AG04450 (cell line): ENCODE measurements around the gene EPS15. TPM values are rescaled to one million over a fixed set of nuclear protein-coding genes. Genes with fewer than 3 reads are reported as not detected.

ENCODE experiments used
- CTCF ChIA-PET: fragments of 300-600, 350-600 bp; formaldehyde crosslinking; extraction: SDS; loops from one replicate; lab custom pipeline; 2022; ENCODE audit warnings: antibody characterized with exemption, inconsistent platforms; lab: Charles Lee
- POLR2A ChIA-PET: fragments of 350-600 bp; formaldehyde crosslinking; extraction: SDS; loops from one replicate; lab custom pipeline; 2021; ENCODE audit warnings: antibody characterized with exemption, inconsistent platforms; lab: Yijun Ruan, JAX
- DNase-seq: peaks from one replicate; pipeline ENCODE4 v3.0.0-alpha.2; 2011; ENCODE audit warnings: low read depth, low spot score
- H3K27ac ChIP-seq: one replicate; pipeline ENCODE4 v1.5.1; 2012; ENCODE audit warnings: low read depth, low read length, control low read depth
- H3K27me3 ChIP-seq: one replicate; pipeline ENCODE4 v1.6.0; 2012; ENCODE audit warnings: low read length; ENCODE audit not compliant: control insufficient read depth, insufficient read depth
- H3K4me3 ChIP-seq: 2 replicates; pipeline ENCODE4 v1.5.1; 2011; ENCODE audit warnings: mild to moderate bottlenecking, low read depth, low read length, control low read depth
- H3K9me3 ChIP-seq: 2 replicates; pipeline ENCODE4 v1.5.1; 2012; ENCODE audit warnings: low read length; ENCODE audit not compliant: control insufficient read depth, insufficient read depth
- CTCF ChIP-seq: IDR thresholded peaks from 2 replicates; pipeline ENCODE4 v1.5.1; 2011; ENCODE audit warnings: low read depth, low read length, control low read depth, inconsistent platforms
- polyA plus RNA-seq: library from polyadenylated mRNA; depleted of rRNA; stranded (reverse); fragments of >200 nt; gene quantifications from 2 replicates; pipeline ENCODE4 v1.2.3, GENCODE V29; 2011

Gene EPS15
- polyA plus RNA-seq, 1 experiment = 55.4 TPM

- no peak overlapping the region for H3K4me3 ChIP-seq
- ChIA-PET POLR2A (no interaction called here), CTCF (interaction anchor here (0.5 to 2.9 kb wide), 2 partner anchors 19 to 382 kb away, joined by 5 to 10 read pairs; no protein-coding TSS in a partner anchor)
- DNase-seq = no peak
- no peak overlapping the region for H3K27ac ChIP-seq
- no peaks in the 10 kb centered on the region for H3K27me3 ChIP-seq
- H3K9me3 ChIP-seq = no peaks in the 10 kb centered on the region
- TF ChIP-seq CTCF = no peak
Measured at GRCh38 chr1:51515312-51515960, 3.6 kb downstream of the EPS15 start.

GRCh38 chr1:51514733-51515132 is 4.3 kb downstream of the EPS15 start:
- H3K4me3 ChIP-seq = no peak overlapping the region
- POLR2A ChIA-PET = no interaction called here
- TF ChIP-seq CTCF = no peak
- no peak overlapping the region for H3K27ac ChIP-seq
- DNase-seq = no peak
- no peaks in the 10 kb centered on the region for H3K27me3 ChIP-seq
- no peaks in the 10 kb centered on the region for H3K9me3 ChIP-seq
- CTCF ChIA-PET = interaction anchor here (2.9 kb wide), 1 partner anchor 20 kb away, joined by 10 read pairs; no protein-coding TSS in a partner anchor

- Histone ChIP-seq H3K9me3 (no peaks in the 10 kb centered on the region), H3K27me3 (no peaks in the 10 kb centered on the region), H3K4me3 (no peak overlapping the region), H3K27ac (no peak overlapping the region)
- ChIA-PET CTCF (no interaction called here), POLR2A (no interaction called here)
- DNase-seq = no peak
- no peak for TF ChIP-seq CTCF
Measured at GRCh38 chr1:51512606-51513005, 6.5 kb downstream of the EPS15 start.

- ChIA-PET CTCF (no interaction called here), POLR2A (no interaction called here)
- Histone ChIP-seq H3K9me3 (no peaks in the 10 kb centered on the region), H3K27me3 (no peaks in the 10 kb centered on the region), H3K4me3 (no peak overlapping the region), H3K27ac (no peak overlapping the region)
- no peak for TF ChIP-seq CTCF
- no peak for DNase-seq
Measured at GRCh38 chr1:51512120-51512519, 6.9 kb downstream of the EPS15 start.

GRCh38 chr1:51509773-51510172 is 9.3 kb downstream of the EPS15 start:
- ChIA-PET CTCF (interaction anchor here (0.9 kb wide), 1 partner anchor 25 kb away, joined by 5 read pairs; no protein-coding TSS in a partner anchor), POLR2A (no interaction called here)
- TF ChIP-seq CTCF = no peak
- no peaks in the 10 kb centered on the region for H3K27me3 ChIP-seq
- no peak for DNase-seq
- H3K4me3 ChIP-seq = no peak overlapping the region
- H3K27ac ChIP-seq = no peak overlapping the region
- H3K9me3 ChIP-seq = no peaks in the 10 kb centered on the region
